Trophoblast cell (in vitro differentiated cells and primary cell): ENCODE measurements around the gene POLR3H.

Source experiments
- DNase-seq, 2 donors: peaks; one replicate each; pipeline ENCODE4 v3.0.0-alpha.2; 2016
- H2AFZ ChIP-seq: 2 replicates; pipeline ENCODE4 v1.6.1; 2013; ENCODE audit warnings: low read length, moderate library complexity, mild to moderate bottlenecking; ENCODE audit not compliant: insufficient read depth, poor library complexity
- H2AK5ac ChIP-seq: 2 replicates; pipeline ENCODE4 v1.6.1; 2013; ENCODE audit warnings: mild to moderate bottlenecking, low read length
- H2BK120ac ChIP-seq: 2 replicates; pipeline ENCODE4 v1.6.1; 2013; ENCODE audit warnings: low read length, mild to moderate bottlenecking, moderate library complexity; ENCODE audit not compliant: insufficient read depth, poor library complexity
- H2BK12ac ChIP-seq: 2 replicates; pipeline ENCODE4 v1.6.1; 2013; ENCODE audit warnings: mild to moderate bottlenecking, low read length, moderate library complexity
- H2BK5ac ChIP-seq: 2 replicates; pipeline ENCODE4 v1.6.1; 2013; ENCODE audit warnings: low read length, low read depth, moderate library complexity, mild to moderate bottlenecking; ENCODE audit not compliant: poor library complexity
- H3K14ac ChIP-seq: 2 replicates; pipeline ENCODE4 v1.6.1; 2013; ENCODE audit warnings: mild to moderate bottlenecking, low read length
- H3K18ac ChIP-seq: 2 replicates; pipeline ENCODE4 v1.6.1; 2013; ENCODE audit warnings: mild to moderate bottlenecking, low read length
- H3K23ac ChIP-seq: 2 replicates; pipeline ENCODE4 v1.6.1; 2013; ENCODE audit warnings: low read length
- H3K27ac ChIP-seq: 2 replicates; pipeline ENCODE4 v1.5.1; 2013; ENCODE audit warnings: low read depth, mild to moderate bottlenecking, inconsistent platforms, low read length, moderate library complexity
- H3K27me3 ChIP-seq: 2 replicates; pipeline ENCODE4 v1.6.1; 2013; ENCODE audit warnings: inconsistent platforms, mild to moderate bottlenecking, low read length, moderate library complexity; ENCODE audit not compliant: insufficient read depth
- H3K36me3 ChIP-seq, 2 experiments: 1 replicate in 1 of 2; 2 replicates in 1 of 2; pipeline ENCODE4 v1.6.1; 2013; ENCODE audit warnings: low read length in 2 of 2, mild to moderate bottlenecking in 2 of 2, moderate library complexity in 1 of 2; ENCODE audit not compliant: insufficient read depth in 2 of 2, control insufficient read depth in 1 of 2
- H3K4ac ChIP-seq: 2 replicates; pipeline ENCODE4 v1.6.1; 2013; ENCODE audit warnings: low read depth, mild to moderate bottlenecking, low read length, moderate library complexity
- H3K4me1 ChIP-seq, 2 experiments: 1 replicate in 1 of 2; 2 replicates in 1 of 2; pipeline ENCODE4 v1.6.1; 2013; ENCODE audit warnings: low read length in 2 of 2, mild to moderate bottlenecking in 2 of 2, moderate library complexity in 1 of 2; ENCODE audit not compliant: insufficient read depth in 2 of 2, control insufficient read depth in 1 of 2
- H3K4me2 ChIP-seq: 2 replicates; pipeline ENCODE4 v1.6.1; 2013; ENCODE audit warnings: inconsistent platforms, mild to moderate bottlenecking, low read length, moderate library complexity
- H3K4me3 ChIP-seq: 2 replicates; pipeline ENCODE4 v1.5.1; 2013; ENCODE audit warnings: mild to moderate bottlenecking, low read depth, low read length, inconsistent platforms
- H3K79me1 ChIP-seq: one replicate; pipeline ENCODE4 v1.6.1; 2013; ENCODE audit warnings: low read length
- H3K79me2 ChIP-seq: 2 replicates; pipeline ENCODE4 v1.6.1; 2013; ENCODE audit warnings: low read length, mild to moderate bottlenecking; ENCODE audit not compliant: control insufficient read depth, insufficient read depth, poor library complexity
- H3K9ac ChIP-seq: 2 replicates; pipeline ENCODE4 v1.6.1; 2013; ENCODE audit warnings: mild to moderate bottlenecking, low read length
- H3K9me3 ChIP-seq: 2 replicates; pipeline ENCODE4 v1.6.1; 2013; ENCODE audit warnings: low read depth, mild to moderate bottlenecking, control low read depth, inconsistent platforms, low read length; ENCODE audit not compliant: insufficient read depth
- H4K12ac ChIP-seq: 2 replicates; pipeline ENCODE4 v1.6.1; 2013; ENCODE audit warnings: low read depth, mild to moderate bottlenecking, low read length, moderate library complexity
- H4K8ac ChIP-seq: 2 replicates; pipeline ENCODE4 v1.6.1; 2013; ENCODE audit warnings: low read depth, mild to moderate bottlenecking, low read length, moderate library complexity
- H4K91ac ChIP-seq: one replicate; pipeline ENCODE4 v1.6.1; 2013; ENCODE audit warnings: low read depth, mild to moderate bottlenecking, low read length, moderate library complexity
- WGBS: extraction: QIAGEN DNeasy Blood & Tissue Kit; methylation state at CpG from one replicate; pipeline ENCODE4 v1.1.7; 2013; ENCODE audit warnings: missing lambda C conversion rate; ENCODE audit not compliant: insufficient read length, insufficient coverage; ENCODE audit errors: extremely low coverage; 5-methylcytosine and 5-hydroxymethylcytosine counted together

POLR3H gene

GRCh38 chr22:41565403-41566054, 21.3 kb upstream of the POLR3H start:
- Histone ChIP-seq H3K23ac (no peak overlapping the region), H4K91ac (no peak overlapping the region), H2AFZ (no peak overlapping the region), H3K4ac (no peak overlapping the region), H3K4me3 (no peak overlapping the region), H3K4me1 (peaks cover 24 to 33% of the 10 kb centered on the region in 2 experiments), H3K27ac (no peak overlapping the region), H4K12ac (no peak overlapping the region), H3K18ac (no peak overlapping the region), H3K14ac (no peak overlapping the region), H2BK120ac (no peak overlapping the region), H3K79me1 (peaks cover 8% of the 10 kb centered on the region), H3K27me3 (no peaks in the 10 kb centered on the region), H2AK5ac (no peak overlapping the region), H2BK12ac (no peak overlapping the region), H3K4me2 (no peak overlapping the region), H4K8ac (no peak overlapping the region), H3K36me3 (no peaks in the 10 kb centered on the region), H3K9ac (no peak overlapping the region), H2BK5ac (no peak overlapping the region), H3K79me2 (peaks cover 2% of the 10 kb centered on the region), H3K9me3 (no peaks in the 10 kb centered on the region)
- no CpG with 5 or more reads among the region's 8 CpGs for WGBS
- peak in 1 of 2 donors; percentile 31 for DNase-seq

GRCh38 chr22:41564563-41564962, 20.3 kb upstream of the POLR3H start:
- peaks cover 24 to 39% of the 10 kb centered on the region in 2 experiments for H3K4me1 ChIP-seq
- no peaks in the 10 kb centered on the region for H3K9me3 ChIP-seq
- H3K9ac ChIP-seq: no peak overlapping the region
- peak overlapping the region; percentile 8 for H2BK12ac ChIP-seq
- no peak overlapping the region for H2BK120ac ChIP-seq
- no peak overlapping the region for H2BK5ac ChIP-seq
- H4K91ac ChIP-seq: no peak overlapping the region
- no peak overlapping the region for H2AFZ ChIP-seq
- no peaks in the 10 kb centered on the region for H3K36me3 ChIP-seq
- H3K79me1 ChIP-seq: peaks cover 8% of the 10 kb centered on the region
- H2AK5ac ChIP-seq: peak overlapping the region; percentile 18
- DNase-seq: no peak
- H3K27me3 ChIP-seq: no peaks in the 10 kb centered on the region
- H3K27ac ChIP-seq: no peak overlapping the region
- H3K79me2 ChIP-seq: peaks cover 2% of the 10 kb centered on the region
- WGBS: no CpG with 5 or more reads among the region's 8 CpGs
- no peak overlapping the region for H4K12ac ChIP-seq
- H3K14ac ChIP-seq: no peak overlapping the region
- H4K8ac ChIP-seq: no peak overlapping the region
- no peak overlapping the region for H3K4me2 ChIP-seq
- no peak overlapping the region for H3K4me3 ChIP-seq
- no peak overlapping the region for H3K4ac ChIP-seq
- H3K18ac ChIP-seq: no peak overlapping the region
- no peak overlapping the region for H3K23ac ChIP-seq

GRCh38 chr22:41563051-41563711, 18.9 kb upstream of the POLR3H start:
- no peaks in the 10 kb centered on the region for H3K36me3 ChIP-seq
- H2BK12ac ChIP-seq: peak overlapping the region; percentile 45
- no peak for DNase-seq
- peak overlapping the region; percentile 38 for H3K18ac ChIP-seq
- H3K14ac ChIP-seq: peak overlapping the region; percentile 30
- H3K79me2 ChIP-seq: peaks cover 2% of the 10 kb centered on the region
- H3K4me2 ChIP-seq: peak overlapping the region; percentile 35
- no CpG with 5 or more reads among the region's 10 CpGs for WGBS
- no peak overlapping the region for H3K9ac ChIP-seq
- H3K23ac ChIP-seq: no peak overlapping the region
- peaks cover 8% of the 10 kb centered on the region for H3K79me1 ChIP-seq
- H4K91ac ChIP-seq: peak overlapping the region; percentile 10
- H2BK120ac ChIP-seq: peak overlapping the region; percentile 23
- H3K4ac ChIP-seq: no peak overlapping the region
- no peak overlapping the region for H2AFZ ChIP-seq
- H4K8ac ChIP-seq: no peak overlapping the region
- H3K4me3 ChIP-seq: no peak overlapping the region
- H3K9me3 ChIP-seq: no peaks in the 10 kb centered on the region
- H2BK5ac ChIP-seq: peak overlapping the region; percentile 38
- H3K27ac ChIP-seq: peak overlapping the region; percentile 17
- H2AK5ac ChIP-seq: peak overlapping the region; percentile 39
- H3K4me1 ChIP-seq: peaks cover 24 to 39% of the 10 kb centered on the region in 2 experiments
- H3K27me3 ChIP-seq: no peaks in the 10 kb centered on the region
- H4K12ac ChIP-seq: no peak overlapping the region

- H3K9me3 ChIP-seq: no peaks in the 10 kb centered on the region
- peak overlapping the region; percentile 10 for H4K91ac ChIP-seq
- no peak overlapping the region for H4K12ac ChIP-seq
- H2AK5ac ChIP-seq: peak overlapping the region; percentile 39
- H2AFZ ChIP-seq: no peak overlapping the region
- H3K18ac ChIP-seq: peak overlapping the region; percentile 37
- H3K23ac ChIP-seq: no peak overlapping the region
- WGBS: no CpG with 5 or more reads among the region's 4 CpGs
- H2BK12ac ChIP-seq: peak overlapping the region; percentile 32
- no peak overlapping the region for H3K27ac ChIP-seq
- no peak overlapping the region for H4K8ac ChIP-seq
- H3K9ac ChIP-seq: no peak overlapping the region
- no peak overlapping the region for H3K4ac ChIP-seq
- peak overlapping the region; percentile 35 for H3K4me2 ChIP-seq
- DNase-seq: no peak
- H3K14ac ChIP-seq: no peak overlapping the region
- peak overlapping the region; percentile 23 for H2BK120ac ChIP-seq
- H3K79me2 ChIP-seq: peaks cover 2% of the 10 kb centered on the region
- H2BK5ac ChIP-seq: no peak overlapping the region
- H3K27me3 ChIP-seq: no peaks in the 10 kb centered on the region
- H3K79me1 ChIP-seq: peaks cover 8% of the 10 kb centered on the region
- peaks cover 24 to 39% of the 10 kb centered on the region in 2 experiments for H3K4me1 ChIP-seq
- no peaks in the 10 kb centered on the region for H3K36me3 ChIP-seq
- no peak overlapping the region for H3K4me3 ChIP-seq
These were observed 18.2 kb upstream of the POLR3H start for GRCh38 chr22:41562461-41562860.
